HG03571 (cell line): ENCODE data around the gene GTPBP10.

Source experiments
- ATAC-seq: cut with Tn5 transposase; IDR thresholded peaks from one replicate; pipeline ENCODE4 v1.9.1; 2021; ENCODE audit not compliant: unreplicated experiment

Gene GTPBP10

DNA sequence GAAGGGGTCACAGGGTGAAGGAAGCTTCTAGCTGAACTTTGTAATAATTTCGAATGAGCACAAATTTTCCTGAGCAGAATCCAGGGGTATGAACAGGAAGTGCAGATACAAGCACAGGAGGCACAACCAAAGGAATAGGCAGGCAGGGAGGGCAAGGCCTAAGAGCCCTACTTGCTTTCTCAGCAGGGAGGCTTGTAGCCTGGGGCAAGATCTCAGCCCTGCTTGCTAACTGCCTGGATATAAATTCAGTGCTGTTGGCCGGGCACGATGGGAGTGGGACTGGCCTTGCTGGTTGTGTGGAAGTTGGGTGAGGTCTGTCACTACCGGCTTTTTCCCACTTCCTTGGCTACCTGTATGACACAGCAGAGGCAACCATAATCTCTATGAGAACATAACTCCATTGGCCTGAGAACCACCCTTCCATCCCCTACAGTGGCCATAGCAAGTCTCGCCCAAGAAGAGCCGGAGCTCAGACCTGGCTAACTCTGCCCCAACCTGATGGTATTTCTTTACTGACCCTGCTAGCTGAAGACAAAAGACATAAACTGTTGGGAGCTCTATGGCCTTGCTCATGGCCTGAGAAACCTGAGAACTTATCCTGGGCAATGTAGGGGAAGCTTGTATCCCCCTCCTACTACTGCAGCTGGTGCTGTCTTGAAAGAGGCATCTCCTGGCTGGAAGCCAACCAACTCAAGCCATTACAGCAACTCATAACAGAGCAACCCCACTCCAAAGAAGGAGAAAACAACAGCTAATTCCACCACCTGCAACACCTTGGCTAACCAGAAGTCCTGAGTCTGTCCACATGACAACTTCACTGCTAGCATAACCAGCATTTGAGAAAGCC is 84.3 kb downstream of the GTPBP10 start:
- no peak for ATAC-seq

DNA sequence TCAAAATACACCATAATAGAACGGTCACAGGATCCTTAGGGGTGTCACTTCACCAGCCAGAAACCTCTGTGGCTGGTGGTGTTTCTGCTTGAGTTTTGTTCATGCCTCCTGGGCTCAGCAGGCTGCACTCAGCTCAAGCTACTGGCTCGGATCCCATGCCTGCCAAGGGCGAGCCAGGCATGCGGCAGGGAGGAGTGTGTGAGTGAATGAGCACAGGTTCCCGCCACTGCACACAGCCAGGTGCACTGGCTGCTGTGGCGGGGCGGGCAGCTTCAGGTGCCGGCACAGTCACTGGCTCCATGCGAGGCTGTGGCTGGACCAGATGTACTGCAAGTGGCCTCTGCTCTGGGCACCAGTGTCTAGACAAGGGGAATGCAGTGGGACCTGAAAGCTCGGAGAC is 86.2 kb downstream of the GTPBP10 start:
- ATAC-seq: no peak

DNA sequence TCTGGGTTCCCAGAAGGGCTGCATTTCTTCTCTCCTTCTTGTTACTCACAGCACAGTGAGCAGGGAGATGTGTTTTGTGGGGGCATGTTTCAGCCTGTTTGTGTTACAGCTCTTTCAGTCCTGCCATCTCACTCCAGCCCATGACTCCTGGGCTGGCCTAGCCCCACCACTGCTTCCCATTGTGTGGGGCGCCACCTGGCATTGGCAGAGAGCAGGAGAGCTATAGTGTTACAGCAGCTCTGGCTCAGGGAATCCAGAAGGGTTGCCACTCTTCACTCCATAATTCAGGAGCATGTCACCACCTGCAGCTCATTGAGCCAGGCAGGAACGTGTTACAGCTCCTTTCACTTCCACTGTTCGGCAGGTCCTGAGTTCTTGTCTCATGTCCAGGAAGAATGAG is 86.7 kb downstream of the GTPBP10 start:
- no peak for ATAC-seq
